Adrenal gland (tissue), 12 donors: ENCODE results near the gene COL6A2. TPM values are rescaled to one million over a fixed set of nuclear protein-coding genes. Genes with fewer than 3 reads are reported as not detected.

ENCODE experiments used
- DNase-seq, 7 donors: peaks; one replicate each; pipeline ENCODE4 v3.0.0-alpha.2; 2019 to 2020
- H3K27ac ChIP-seq, 5 donors: fragments of 200-600 bp; sonication (generic) in 4 of 5; 1 replicate in 3 of 5; 2 replicates in 2 of 5; pipeline versions ENCODE4 v1.5.1 to v1.8.0; 2016 to 2020; ENCODE audit warnings: mild to moderate bottlenecking in 1 of 5
- H3K27me3 ChIP-seq: fragments of 200-600 bp; 2 replicates; pipeline ENCODE4 v1.8.0; 2021
- H3K36me3 ChIP-seq, 2 donors: fragments of 200-600 bp; replicated peaks in 1 of 2; 1 replicate in 1 of 2; 2 replicates in 1 of 2; pipeline versions ENCODE4 v1.5.1 to v1.8.0; 2018 to 2022
- H3K4me1 ChIP-seq, 2 donors: fragments of 200-600 bp; replicated peaks in 1 of 2; 1 replicate in 1 of 2; 2 replicates in 1 of 2; pipeline versions ENCODE4 v1.5.1 to v1.8.0; 2018 to 2021
- H3K4me3 ChIP-seq, 4 donors: fragments of 200-600 bp; sonication (generic) in 3 of 4; one replicate each; pipeline ENCODE4 v1.5.1; 2016 to 2018
- H3K9me3 ChIP-seq, 3 donors: fragments of 200-600 bp; sonication (generic) in 1 of 3; replicated peaks in 1 of 3; 1 replicate in 2 of 3; 2 replicates in 1 of 3; pipeline versions ENCODE4 v1.5.1 to v1.8.0; 2016 to 2021
- POLR2A ChIP-seq, 2 donors: fragments of 450-650 bp; IDR thresholded peaks; one replicate each; pipeline ENCODE4 v1.6.1; 2017; ENCODE audit warnings: antibody characterized with exemption in 2 of 2, mild to moderate bottlenecking in 2 of 2, moderate library complexity in 1 of 2
- WGBS, 4 donors: extraction: QIAGEN DNeasy Blood & Tissue Kit in 2 of 4; methylation state at CpG; one replicate each; pipeline versions ENCODE4 v1.1.5 to v1.1.7; 2013 to 2017; 5-methylcytosine and 5-hydroxymethylcytosine counted together
- intact Hi-C, 2 donors: fragments of 100-400 bp; cut with DNase I; formaldehyde crosslinking; loops; one replicate each; pipeline versions ENCODE4 v1.14.1 to v1.15.0; 2022 to 2023
- polyA plus RNA-seq, 3 donors: library from polyadenylated mRNA; stranded (reverse); fragments of 200-250 nt in 2 of 3; fragments of 350-450 nt in 1 of 3; fragmentation: Illumina TruSeq in 1 of 3; extraction: RNeasy Lipid Tissue Mini Kit (QIAGEN cat#74804) in 1 of 3; gene quantifications; one replicate each; pipeline ENCODE4 v1.2.3, GENCODE V29; 2013 to 2014
- total RNA-seq, 9 donors: library from RNA; depleted of rRNA in 4 of 9; stranded (reverse); fragments of >200 nt in 4 of 9; fragments of 120-200 nt in 1 of 9; fragmentation: NEBNext Ultra II Directional in 1 of 9; extraction: Animal tissue kit (Norgen Biotek cat#: 25700) in 1 of 9; gene quantifications; one replicate each; pipeline versions ENCODE4 v1.1.0 to v1.2.4, GENCODE V29; 2013 to 2023
- TF ChIP-seq, protein P1 (sequence below), 6 experiments: fragments of 450-650 bp in 4 of 6; fragments of 200-600 bp in 2 of 6; sonication (generic) in 1 of 6; IDR thresholded peaks; 1 replicate in 5 of 6; 2 replicates in 1 of 6; pipeline versions ENCODE4 v1.5.1 to v1.8.0; 2016 to 2021; ENCODE audit warnings: antibody characterized with exemption in 6 of 6, mild to moderate bottlenecking in 2 of 6, moderate library complexity in 1 of 6
- donor health status: healthy with polysubstance abuse.
- donor health status: Bipolar disorder and iron deficiency.
- donor health status: DM: yes; HTN: yes; CAD: no.
- donor health status: DM: no; HTN: no; CAD: no.
- donor health status: DM: no; HTN: no; CAD: no.
- donor health status: DM: yes; HTN: yes; CAD: no.

Gene COL6A2
- total and polyA plus RNA-seq, 12 donors, result 19.0 to 543 (median 181) TPM

DNA sequence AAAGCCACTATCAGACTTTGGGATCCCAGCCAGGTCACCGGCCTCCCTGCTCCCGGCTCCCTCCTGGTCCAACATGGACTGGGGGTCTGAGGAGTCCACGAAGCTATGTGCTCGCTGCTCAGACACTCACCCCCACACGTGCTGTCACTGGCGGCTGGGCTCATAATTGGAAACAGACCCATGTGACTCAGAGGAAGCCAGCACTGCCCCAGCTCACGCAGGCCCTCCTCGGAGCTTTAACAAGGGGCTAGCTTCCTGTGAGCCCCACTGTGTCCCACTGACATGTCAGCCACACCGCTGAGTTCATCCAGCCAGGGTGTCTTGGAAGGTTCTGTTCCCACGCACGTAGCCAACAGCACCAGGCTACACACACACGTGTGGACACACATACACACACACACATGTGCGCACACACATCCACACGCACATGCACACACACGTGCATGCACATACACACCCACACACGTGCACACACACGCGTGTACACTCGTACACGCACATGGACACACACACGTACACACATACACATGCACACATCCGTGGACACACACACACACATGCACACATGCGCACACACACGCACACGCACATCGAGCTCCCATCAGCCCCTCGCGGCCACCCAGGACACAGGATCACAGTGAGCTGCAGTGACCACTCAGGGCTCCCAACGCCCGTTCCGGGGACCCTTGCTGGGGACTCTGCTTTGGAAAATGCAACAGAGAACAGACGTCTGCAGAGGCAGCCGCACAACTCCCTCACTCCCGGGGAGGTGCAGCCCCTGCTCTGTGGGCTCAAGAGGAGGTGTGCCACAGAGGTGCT, 18.4 kb upstream of the COL6A2 start:
- WGBS, 4 donors, result 76 to 90% (median 82%) methylated on average over 11 to 34 of the region's 34 CpGs
- H3K27ac ChIP-seq, result no peak overlapping the region
- no peaks in the 10 kb centered on the region for H3K9me3 ChIP-seq
- no peaks in the 10 kb centered on the region for H3K36me3 ChIP-seq
- intact Hi-C loops, result no loop called here
- DNase-seq, result peak in 2 of 7 donors; percentile 17 to 36
- no peak for TF ChIP-seq POLR2A (IDR thresholded peaks at IDR 0.05)
- TF ChIP-seq, protein P1, sequence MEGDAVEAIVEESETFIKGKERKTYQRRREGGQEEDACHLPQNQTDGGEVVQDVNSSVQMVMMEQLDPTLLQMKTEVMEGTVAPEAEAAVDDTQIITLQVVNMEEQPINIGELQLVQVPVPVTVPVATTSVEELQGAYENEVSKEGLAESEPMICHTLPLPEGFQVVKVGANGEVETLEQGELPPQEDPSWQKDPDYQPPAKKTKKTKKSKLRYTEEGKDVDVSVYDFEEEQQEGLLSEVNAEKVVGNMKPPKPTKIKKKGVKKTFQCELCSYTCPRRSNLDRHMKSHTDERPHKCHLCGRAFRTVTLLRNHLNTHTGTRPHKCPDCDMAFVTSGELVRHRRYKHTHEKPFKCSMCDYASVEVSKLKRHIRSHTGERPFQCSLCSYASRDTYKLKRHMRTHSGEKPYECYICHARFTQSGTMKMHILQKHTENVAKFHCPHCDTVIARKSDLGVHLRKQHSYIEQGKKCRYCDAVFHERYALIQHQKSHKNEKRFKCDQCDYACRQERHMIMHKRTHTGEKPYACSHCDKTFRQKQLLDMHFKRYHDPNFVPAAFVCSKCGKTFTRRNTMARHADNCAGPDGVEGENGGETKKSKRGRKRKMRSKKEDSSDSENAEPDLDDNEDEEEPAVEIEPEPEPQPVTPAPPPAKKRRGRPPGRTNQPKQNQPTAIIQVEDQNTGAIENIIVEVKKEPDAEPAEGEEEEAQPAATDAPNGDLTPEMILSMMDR (IDR thresholded peaks at IDR 0.05), result no peak
- no peaks in the 10 kb centered on the region for H3K27me3 ChIP-seq
- no peak overlapping the region for H3K4me3 ChIP-seq
- H3K4me1 ChIP-seq, result no peaks in the 10 kb centered on the region

DNA sequence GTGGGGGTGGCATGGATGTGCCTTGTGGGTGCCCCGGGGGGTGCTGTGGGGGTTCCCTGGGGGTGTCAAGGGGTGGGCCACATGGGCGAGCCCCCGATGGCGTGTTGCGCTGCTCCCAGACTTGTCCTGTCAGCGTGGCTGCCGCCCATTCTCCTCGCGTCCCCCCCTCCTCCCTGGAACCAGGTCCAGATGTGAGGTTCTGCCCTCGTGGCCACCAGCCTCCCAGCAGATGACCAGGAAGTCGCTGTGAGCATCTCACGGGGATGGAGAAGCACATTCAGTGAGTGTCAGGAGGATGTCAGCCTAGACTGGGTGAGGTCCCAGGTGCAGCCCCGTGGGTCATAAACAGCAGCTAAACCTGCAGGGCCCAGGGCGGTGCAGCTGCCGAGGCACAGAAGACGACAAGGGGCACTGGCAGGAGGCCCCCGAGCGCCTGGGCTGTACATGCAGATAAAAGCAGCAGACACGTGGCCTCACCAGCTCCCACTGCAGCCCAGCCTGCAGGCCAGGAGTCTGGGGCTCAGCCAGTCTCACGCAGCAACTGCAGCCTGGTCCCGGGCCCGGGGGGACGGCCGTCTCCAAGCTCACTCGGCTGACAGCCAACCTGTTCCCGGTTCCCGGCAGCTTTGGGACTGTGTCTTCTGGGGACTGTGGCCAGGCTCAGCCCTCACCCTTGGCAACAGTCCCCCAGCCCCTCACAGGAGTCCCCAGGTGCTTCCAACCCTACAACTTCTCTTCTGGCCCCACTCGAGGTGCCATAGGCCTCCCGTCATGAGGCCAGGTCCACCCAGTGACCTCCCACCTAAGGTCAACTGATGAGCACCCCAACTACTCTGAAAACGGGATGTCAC, 17.5 kb upstream of the COL6A2 start:
- no peak overlapping the region for H3K27ac ChIP-seq

GRCh38 chr21:46081022-46081861, 16.7 kb upstream of the COL6A2 start:
- Histone ChIP-seq H3K4me1 (no peaks in the 10 kb centered on the region), H3K9me3 (no peaks in the 10 kb centered on the region), H3K4me3 (no peak overlapping the region), H3K27me3 (no peaks in the 10 kb centered on the region), H3K36me3 (no peaks in the 10 kb centered on the region), H3K27ac (no peak overlapping the region)
- peak in 2 of 7 donors; percentile 9 to 38 for DNase-seq
- intact Hi-C loops, result no loop called here
- TF ChIP-seq POLR2A (IDR thresholded peaks at IDR 0.05), result no peak
- TF ChIP-seq, protein P1 (IDR thresholded peaks at IDR 0.05), result no peak
- WGBS, 4 donors, result 80 to 92% (median 82%) methylated on average over 13 to 39 of the region's 39 CpGs

More for the DNA sequence above, 17.5 kb upstream of the COL6A2 start:
- no peaks in the 10 kb centered on the region for H3K9me3 ChIP-seq
- no peak overlapping the region for H3K4me3 ChIP-seq
- TF ChIP-seq, protein P1 (IDR thresholded peaks at IDR 0.05), result no peak
- TF ChIP-seq POLR2A (IDR thresholded peaks at IDR 0.05), result no peak
- 64 to 72% (median 68%) methylated on average over 16 to 30 of the region's 30 CpGs for WGBS, 4 donors
- no peaks in the 10 kb centered on the region for H3K4me1 ChIP-seq
- H3K36me3 ChIP-seq, result no peaks in the 10 kb centered on the region
- no peaks in the 10 kb centered on the region for H3K27me3 ChIP-seq
- peak in 2 of 7 donors; percentile 23 to 53 for DNase-seq
- intact Hi-C loops, result no loop called here
